ENCODE results near the gene SNX9. TPM values are rescaled to one million over a fixed set of nuclear protein-coding genes. Genes with fewer than 3 reads are reported as not detected.
"Not testable (repeated sequence)": the region's sequence is repeated elsewhere in the genome, so short reads cannot be mapped to it uniquely, and the experiment has no call there.

SNX9 gene
- total RNA-seq, 1 donor from 2014 or later, result 34.4 TPM

- intact Hi-C loops (cut with DNase I), result no loop called here
Measured at GRCh38 chr6:157798851-157799250, 24.2 kb upstream of the SNX9 start.

DNA sequence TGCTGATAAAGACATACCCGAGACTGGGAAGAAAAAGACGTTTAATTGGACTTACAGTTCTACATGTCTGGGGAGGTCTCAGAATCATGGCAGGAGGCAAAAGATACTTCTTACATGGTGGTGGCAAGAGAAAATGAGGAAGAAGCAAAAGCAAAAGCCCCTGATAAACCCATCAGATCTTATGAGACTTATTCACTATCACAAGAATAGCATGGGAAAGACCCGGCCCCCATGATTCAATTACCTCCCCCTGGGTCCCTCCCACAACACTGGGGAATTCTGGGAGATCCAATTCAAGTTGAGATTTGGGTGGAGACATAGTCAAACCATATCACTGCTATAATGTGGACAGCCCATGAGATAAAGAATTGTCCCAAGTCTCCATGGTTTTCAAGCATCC, 23.5 kb upstream of the SNX9 start:
- intact Hi-C loops (cut with DNase I); ATAC-seq (ENCODE audit: poor library complexity): not testable (repeated sequence)

More at GRCh38 chr6:157798851-157799250, 24.2 kb upstream of the SNX9 start:
- DNase-seq (no peak), ATAC-seq (ENCODE audit: poor library complexity) (no peak)

GRCh38 chr6:157800420-157801237, 22.4 kb upstream of the SNX9 start:
- DNase-seq (no peak), ATAC-seq (ENCODE audit: poor library complexity) (no peak)
- intact Hi-C loops (cut with DNase I), result no loop called here

More for the DNA sequence above, 23.5 kb upstream of the SNX9 start:
- DNase-seq, result not testable (repeated sequence)

- ATAC-seq (ENCODE audit: poor library complexity) (no peak), DNase-seq (no peak)
- intact Hi-C loops (cut with DNase I), result no loop called here
Measured at GRCh38 chr6:157804448-157805327, 18.4 kb upstream of the SNX9 start.

DNA sequence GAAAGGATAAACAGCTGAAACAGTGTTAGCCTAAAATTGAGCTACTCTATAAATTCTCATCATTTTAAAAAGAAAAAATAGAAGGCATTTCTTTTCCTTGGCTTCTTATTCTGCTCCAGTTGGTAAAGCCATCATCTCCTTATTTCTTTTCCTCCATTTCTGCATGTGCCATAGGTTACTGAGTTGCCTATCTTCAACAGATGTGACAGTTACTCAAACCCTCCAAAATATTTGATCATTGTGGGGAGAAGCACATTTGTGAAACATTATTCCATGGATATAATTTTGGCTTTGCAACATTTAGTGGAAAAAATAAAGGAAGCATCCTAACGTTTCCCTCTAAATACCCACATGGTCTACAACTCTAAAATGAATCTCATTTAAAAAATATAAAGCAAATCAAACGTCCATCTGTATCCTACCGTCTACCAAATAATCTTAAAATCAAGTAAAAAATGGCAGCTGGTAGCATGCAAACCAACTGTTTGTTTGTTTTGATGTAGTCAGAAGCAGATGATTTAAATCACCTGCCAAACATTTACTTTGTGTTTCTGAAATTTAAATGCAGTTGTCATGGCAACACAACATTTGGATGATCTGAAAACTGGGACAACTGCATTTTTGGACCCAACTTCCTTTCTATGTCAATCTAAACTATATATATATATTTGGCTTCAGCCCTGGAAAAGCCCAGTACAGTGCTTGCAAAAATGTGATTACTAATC, 16.8 kb upstream of the SNX9 start:
- DNase-seq (no peak), ATAC-seq (ENCODE audit: poor library complexity) (no peak)
- intact Hi-C loops (cut with DNase I), result no loop called here

- DNase-seq (no peak), ATAC-seq (ENCODE audit: poor library complexity) (no peak)
- intact Hi-C loops (cut with DNase I), result no loop called here
Measured at GRCh38 chr6:157806856-157807215, 16.2 kb upstream of the SNX9 start.

GRCh38 chr6:157808405-157808950, 14.6 kb upstream of the SNX9 start:
- intact Hi-C loops (cut with DNase I), result no loop called here
- ATAC-seq (ENCODE audit: poor library complexity) (no peak), DNase-seq (peak; percentile 47)

DNA sequence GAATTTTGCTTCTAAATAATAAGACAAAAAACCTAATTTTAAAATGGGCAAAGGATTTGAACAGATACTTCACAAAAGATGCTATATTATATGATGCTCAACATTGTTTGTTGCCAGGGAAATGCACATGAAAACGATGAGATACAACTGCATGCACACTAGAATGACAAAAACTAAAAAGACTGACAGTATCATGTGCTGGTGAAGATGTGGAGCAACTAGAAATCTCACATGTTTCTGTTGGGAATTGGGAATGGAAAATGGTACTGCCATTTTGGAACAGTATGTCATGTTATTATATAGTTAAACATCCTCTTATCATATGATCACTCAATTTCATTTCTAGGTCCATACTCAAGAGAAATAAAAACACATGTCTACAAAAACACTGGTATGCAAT, 13.4 kb upstream of the SNX9 start:
- intact Hi-C loops (cut with DNase I), result no loop called here
- no peak for DNase-seq
- ATAC-seq (ENCODE audit: poor library complexity), result no peak

DNA sequence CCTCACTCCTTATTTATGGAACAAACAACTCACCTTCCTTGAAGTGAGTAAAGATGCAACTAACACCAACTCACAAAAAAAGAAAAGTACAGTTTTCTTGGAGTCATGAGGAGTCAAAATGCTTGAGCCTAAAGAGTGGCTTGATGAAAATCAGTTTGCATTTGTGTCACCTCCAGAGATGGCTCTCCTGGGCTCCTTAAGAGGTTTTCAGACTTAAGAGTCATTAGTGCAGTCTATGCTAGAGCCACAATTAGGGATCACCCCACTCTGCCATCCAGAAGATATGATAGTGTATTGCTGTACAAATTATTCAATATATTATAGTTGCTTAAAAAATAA, 11.9 kb upstream of the SNX9 start:
- intact Hi-C loops (cut with DNase I), result no loop called here
- ATAC-seq (ENCODE audit: poor library complexity), result no peak
- DNase-seq, result no peak

- ATAC-seq (ENCODE audit: poor library complexity), result no peak
- intact Hi-C loops (cut with DNase I), result no loop called here
- DNase-seq, result no peak
Measured at GRCh38 chr6:157811476-157812173, 11.4 kb upstream of the SNX9 start.

DNA sequence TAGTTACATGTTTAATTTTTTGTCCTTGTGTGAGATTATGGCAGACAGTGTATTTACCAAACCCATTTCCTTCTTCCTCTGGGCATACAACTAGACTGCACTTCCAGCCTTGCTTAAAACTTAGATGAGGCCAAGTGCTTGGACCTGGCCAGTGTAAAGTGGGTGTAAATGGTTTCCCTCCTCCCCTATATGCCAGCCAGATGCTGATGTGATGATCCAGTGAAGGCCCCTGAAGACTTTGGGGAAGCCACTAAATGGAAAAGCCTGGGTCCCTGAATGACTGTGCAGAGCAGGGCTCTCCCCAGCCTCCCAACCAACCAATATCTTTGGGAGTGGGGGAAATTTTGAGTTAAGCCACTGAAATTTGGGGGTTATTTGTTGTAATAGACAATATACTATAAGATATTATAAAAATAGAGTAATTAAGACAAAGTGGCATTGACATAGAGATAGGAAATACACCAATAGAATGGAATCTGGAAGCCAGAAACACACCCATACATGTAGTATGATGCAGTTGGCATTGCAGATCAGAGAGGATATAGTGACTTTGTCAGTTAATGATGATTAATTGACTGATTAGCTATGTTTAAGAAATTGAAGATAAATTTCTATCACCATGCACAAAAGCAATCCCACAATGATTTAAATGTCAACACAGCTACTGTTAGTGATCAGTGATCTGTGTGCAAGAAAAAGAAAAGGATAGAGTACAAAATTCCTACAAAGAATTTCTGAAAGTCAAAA, 10.4 kb upstream of the SNX9 start:
- no peak for ATAC-seq (ENCODE audit: poor library complexity)
- no peak for DNase-seq
- intact Hi-C loops (cut with DNase I), result no loop called here

DNA sequence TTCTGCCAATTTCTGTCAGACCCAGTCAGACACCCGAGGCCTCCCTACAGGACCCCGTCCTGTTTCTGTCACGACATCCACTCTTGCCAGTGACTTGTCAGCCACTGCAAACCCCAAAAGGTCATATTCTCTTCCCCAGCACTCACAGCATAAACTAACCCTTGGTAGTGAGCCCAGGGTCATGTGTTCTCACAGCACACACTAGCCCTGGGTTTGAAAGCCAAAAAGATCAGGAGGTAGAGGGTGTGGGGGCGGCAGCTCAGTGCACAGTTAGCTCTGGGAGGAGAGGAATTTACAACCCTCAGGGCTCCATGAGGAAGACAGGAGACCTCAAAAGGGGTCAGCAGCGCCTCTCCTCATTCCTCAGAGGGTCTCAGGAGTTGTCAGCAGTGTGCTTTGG, 9.9 kb upstream of the SNX9 start:
- intact Hi-C loops (cut with DNase I), result no loop called here
- peak; percentile 82 for ATAC-seq (ENCODE audit: poor library complexity)
- DNase-seq, result peak; percentile 60

GRCh38 chr6:157813750-157814455, 9.1 kb upstream of the SNX9 start:
- intact Hi-C loops (cut with DNase I), result no loop called here
- DNase-seq, result no peak
- peak; percentile 89 for ATAC-seq (ENCODE audit: poor library complexity)

- no peak for DNase-seq
- intact Hi-C loops (cut with DNase I), result no loop called here
- ATAC-seq (ENCODE audit: poor library complexity), result no peak
Measured at GRCh38 chr6:157814883-157815282, 8.2 kb upstream of the SNX9 start.

GRCh38 chr6:157821342-157822033, 1.6 kb upstream of the SNX9 start:
- intact Hi-C loops (cut with DNase I), result no loop called here
- no peak for DNase-seq
- ATAC-seq (ENCODE audit: poor library complexity), result no peak

GRCh38 chr6:157822245-157823000, 623 bp upstream of the SNX9 start:
- DNase-seq (peak; percentile 55), ATAC-seq (ENCODE audit: poor library complexity) (peak; percentile 22)
- intact Hi-C loops (cut with DNase I), result no loop called here
